ENCODE data around the gene ALX4.

Gene ALX4

GRCh38 chr11:44277196-44278090 lies 32.5 kb downstream of the ALX4 start:
- no peaks in the 10 kb centered on the region for H3K79me1 ChIP-seq (ENCODE audit: low read length)
- H3K23ac ChIP-seq (ENCODE audit: low read length), result no peak overlapping the region
- H2BK15ac ChIP-seq (replicated peaks; ENCODE audit: low read depth), result no peak overlapping the region
- no peak overlapping the region for H3K27ac ChIP-seq (ENCODE audit: low read depth, low read length)
- DNase-seq, result no peak
- H2AK5ac ChIP-seq (ENCODE audit: low read length), result no peak overlapping the region
- H3K4me3 ChIP-seq (ENCODE audit: low read length), result no peak overlapping the region
- H3K4me2 ChIP-seq (ENCODE audit: low read length), result no peak overlapping the region
- no peak overlapping the region for H2BK120ac ChIP-seq (ENCODE audit: low read depth, low read length)
- no peaks in the 10 kb centered on the region for H3K36me3 ChIP-seq (ENCODE audit: control insufficient read depth, insufficient read depth, low read length)
- no peaks in the 10 kb centered on the region for H3K27me3 ChIP-seq (ENCODE audit: insufficient read depth, low read length, poor library complexity)
- H3K4ac ChIP-seq (ENCODE audit: low read depth, low read length), result no peak overlapping the region
- no peaks in the 10 kb centered on the region for H3K4me1 ChIP-seq (ENCODE audit: control insufficient read depth, low read depth, low read length)
- no peak overlapping the region for H2BK5ac ChIP-seq (ENCODE audit: low read length)
- no peak overlapping the region for H3K56ac ChIP-seq (ENCODE audit: low read length)
- H3K79me2 ChIP-seq (ENCODE audit: control insufficient read depth, insufficient read depth, low read length), result no peaks in the 10 kb centered on the region
- no peak overlapping the region for H3K9ac ChIP-seq (ENCODE audit: low read length)
- no CpG with 5 or more reads among the region's 18 CpGs for WGBS (ENCODE audit: extremely low coverage, insufficient coverage, low lambda C conversion rate)
- no peak overlapping the region for H3K18ac ChIP-seq (ENCODE audit: low read length)
- no peak overlapping the region for H4K5ac ChIP-seq (ENCODE audit: low read length)
- H4K8ac ChIP-seq (ENCODE audit: low read depth, low read length), result no peak overlapping the region

- no peak overlapping the region for H3K56ac ChIP-seq (ENCODE audit: low read length)
- WGBS (ENCODE audit: extremely low coverage, insufficient coverage, low lambda C conversion rate), result no CpG with 5 or more reads among the region's 7 CpGs
- H2BK5ac ChIP-seq (ENCODE audit: low read length), result no peak overlapping the region
These were observed 33.9 kb downstream of the ALX4 start for GRCh38 chr11:44275961-44276550.

GRCh38 chr11:44275241-44275640 lies 34.7 kb downstream of the ALX4 start:
- H3K79me2 ChIP-seq (ENCODE audit: control insufficient read depth, insufficient read depth, low read length), result no peaks in the 10 kb centered on the region
- H3K4me3 ChIP-seq (ENCODE audit: low read length), result no peak overlapping the region
- H3K4me2 ChIP-seq (ENCODE audit: low read length), result no peak overlapping the region
- no peak overlapping the region for H3K18ac ChIP-seq (ENCODE audit: low read length)
- H3K9ac ChIP-seq (ENCODE audit: low read length), result no peak overlapping the region
- H2BK120ac ChIP-seq (ENCODE audit: low read depth, low read length), result no peak overlapping the region
- no peak overlapping the region for H2BK5ac ChIP-seq (ENCODE audit: low read length)
- no peak overlapping the region for H3K56ac ChIP-seq (ENCODE audit: low read length)
- no peak overlapping the region for H2AK5ac ChIP-seq (ENCODE audit: low read length)
- no peak overlapping the region for H2BK15ac ChIP-seq (replicated peaks; ENCODE audit: low read depth)
- H3K27ac ChIP-seq (ENCODE audit: low read depth, low read length), result no peak overlapping the region
- H3K4ac ChIP-seq (ENCODE audit: low read depth, low read length), result no peak overlapping the region
- no peaks in the 10 kb centered on the region for H3K79me1 ChIP-seq (ENCODE audit: low read length)
- no peaks in the 10 kb centered on the region for H3K36me3 ChIP-seq (ENCODE audit: control insufficient read depth, insufficient read depth, low read length)
- no peak for DNase-seq
- H3K23ac ChIP-seq (ENCODE audit: low read length), result no peak overlapping the region
- H4K8ac ChIP-seq (ENCODE audit: low read depth, low read length), result no peak overlapping the region
- no peak overlapping the region for H4K5ac ChIP-seq (ENCODE audit: low read length)
- no peaks in the 10 kb centered on the region for H3K4me1 ChIP-seq (ENCODE audit: control insufficient read depth, low read depth, low read length)
- H3K27me3 ChIP-seq (ENCODE audit: insufficient read depth, low read length, poor library complexity), result no peaks in the 10 kb centered on the region
- no CpG with 5 or more reads among the region's 10 CpGs for WGBS (ENCODE audit: extremely low coverage, insufficient coverage, low lambda C conversion rate)

More at GRCh38 chr11:44275961-44276550, 33.9 kb downstream of the ALX4 start:
- Histone ChIP-seq H2BK120ac (ENCODE audit: low read depth, low read length) (no peak overlapping the region), H3K23ac (ENCODE audit: low read length) (no peak overlapping the region), H3K27ac (ENCODE audit: low read depth, low read length) (no peak overlapping the region), H3K36me3 (ENCODE audit: control insufficient read depth, insufficient read depth, low read length) (no peaks in the 10 kb centered on the region), H4K5ac (ENCODE audit: low read length) (no peak overlapping the region), H3K27me3 (ENCODE audit: insufficient read depth, low read length, poor library complexity) (no peaks in the 10 kb centered on the region), H3K4me1 (ENCODE audit: control insufficient read depth, low read depth, low read length) (no peaks in the 10 kb centered on the region), H3K4me2 (ENCODE audit: low read length) (no peak overlapping the region), H3K18ac (ENCODE audit: low read length) (no peak overlapping the region), H3K9ac (ENCODE audit: low read length) (no peak overlapping the region), H3K4me3 (ENCODE audit: low read length) (no peak overlapping the region), H3K79me1 (ENCODE audit: low read length) (no peaks in the 10 kb centered on the region), H2BK15ac (replicated peaks; ENCODE audit: low read depth) (no peak overlapping the region), H4K8ac (ENCODE audit: low read depth, low read length) (no peak overlapping the region), H3K79me2 (ENCODE audit: control insufficient read depth, insufficient read depth, low read length) (no peaks in the 10 kb centered on the region), H2AK5ac (ENCODE audit: low read length) (no peak overlapping the region), H3K4ac (ENCODE audit: low read depth, low read length) (no peak overlapping the region)
- DNase-seq, result no peak

GRCh38 chr11:44274404-44274803 lies 35.5 kb downstream of the ALX4 start:
- no peak overlapping the region for H4K8ac ChIP-seq (ENCODE audit: low read depth, low read length)
- H3K4me2 ChIP-seq (ENCODE audit: low read length), result no peak overlapping the region
- no peak overlapping the region for H3K4ac ChIP-seq (ENCODE audit: low read depth, low read length)
- no peak overlapping the region for H3K18ac ChIP-seq (ENCODE audit: low read length)
- no peaks in the 10 kb centered on the region for H3K79me2 ChIP-seq (ENCODE audit: control insufficient read depth, insufficient read depth, low read length)
- no peak overlapping the region for H2BK5ac ChIP-seq (ENCODE audit: low read length)
- H3K27ac ChIP-seq (ENCODE audit: low read depth, low read length), result no peak overlapping the region
- no peak overlapping the region for H3K4me3 ChIP-seq (ENCODE audit: low read length)
- no peak overlapping the region for H2AK5ac ChIP-seq (ENCODE audit: low read length)
- no peak overlapping the region for H2BK120ac ChIP-seq (ENCODE audit: low read depth, low read length)
- DNase-seq, result no peak
- H3K79me1 ChIP-seq (ENCODE audit: low read length), result no peaks in the 10 kb centered on the region
- no peak overlapping the region for H3K9ac ChIP-seq (ENCODE audit: low read length)
- no peaks in the 10 kb centered on the region for H3K27me3 ChIP-seq (ENCODE audit: insufficient read depth, low read length, poor library complexity)
- H2BK15ac ChIP-seq (replicated peaks; ENCODE audit: low read depth), result no peak overlapping the region
- no CpG with 5 or more reads among the region's 1 CpG for WGBS (ENCODE audit: extremely low coverage, insufficient coverage, low lambda C conversion rate)
- no peak overlapping the region for H3K23ac ChIP-seq (ENCODE audit: low read length)
- H3K56ac ChIP-seq (ENCODE audit: low read length), result no peak overlapping the region
- no peaks in the 10 kb centered on the region for H3K36me3 ChIP-seq (ENCODE audit: control insufficient read depth, insufficient read depth, low read length)
- no peaks in the 10 kb centered on the region for H3K4me1 ChIP-seq (ENCODE audit: control insufficient read depth, low read depth, low read length)
- H4K5ac ChIP-seq (ENCODE audit: low read length), result no peak overlapping the region

- no peak overlapping the region for H2AK5ac ChIP-seq (ENCODE audit: low read length)
- H2BK15ac ChIP-seq (replicated peaks; ENCODE audit: low read depth), result no peak overlapping the region
- no peak overlapping the region for H4K8ac ChIP-seq (ENCODE audit: low read depth, low read length)
- no peak overlapping the region for H4K5ac ChIP-seq (ENCODE audit: low read length)
- no peak overlapping the region for H2BK120ac ChIP-seq (ENCODE audit: low read depth, low read length)
- no peak overlapping the region for H3K27ac ChIP-seq (ENCODE audit: low read depth, low read length)
- no peak overlapping the region for H3K9ac ChIP-seq (ENCODE audit: low read length)
- no peak for DNase-seq
- no peak overlapping the region for H3K56ac ChIP-seq (ENCODE audit: low read length)
- H3K4me1 ChIP-seq (ENCODE audit: control insufficient read depth, low read depth, low read length), result no peaks in the 10 kb centered on the region
- H3K27me3 ChIP-seq (ENCODE audit: insufficient read depth, low read length, poor library complexity), result no peaks in the 10 kb centered on the region
- H2BK5ac ChIP-seq (ENCODE audit: low read length), result no peak overlapping the region
- no peak overlapping the region for H3K18ac ChIP-seq (ENCODE audit: low read length)
- H3K4ac ChIP-seq (ENCODE audit: low read depth, low read length), result no peak overlapping the region
- no peaks in the 10 kb centered on the region for H3K79me2 ChIP-seq (ENCODE audit: control insufficient read depth, insufficient read depth, low read length)
- no peaks in the 10 kb centered on the region for H3K79me1 ChIP-seq (ENCODE audit: low read length)
- H3K23ac ChIP-seq (ENCODE audit: low read length), result no peak overlapping the region
- WGBS (ENCODE audit: extremely low coverage, insufficient coverage, low lambda C conversion rate), result no CpG with 5 or more reads among the region's 6 CpGs
- no peak overlapping the region for H3K4me2 ChIP-seq (ENCODE audit: low read length)
- H3K36me3 ChIP-seq (ENCODE audit: control insufficient read depth, insufficient read depth, low read length), result no peaks in the 10 kb centered on the region
- no peak overlapping the region for H3K4me3 ChIP-seq (ENCODE audit: low read length)
These were observed 38.7 kb downstream of the ALX4 start for GRCh38 chr11:44271286-44271685.
